NCI-H2081 treated with DMSO at 0.1 percent for 48 hours (cell line): Measurements from ENCODE around the gene PDE7B.
"Not testable (repeated sequence)": the region's sequence is repeated elsewhere in the genome, so short reads cannot be mapped to it uniquely, and the experiment has no call there.

ENCODE experiments used
- DNase-seq: peaks from one replicate; lab custom pipeline; 2025; lab: John Stamatoyannopoulos, UW

The PDE7B gene

DNA sequence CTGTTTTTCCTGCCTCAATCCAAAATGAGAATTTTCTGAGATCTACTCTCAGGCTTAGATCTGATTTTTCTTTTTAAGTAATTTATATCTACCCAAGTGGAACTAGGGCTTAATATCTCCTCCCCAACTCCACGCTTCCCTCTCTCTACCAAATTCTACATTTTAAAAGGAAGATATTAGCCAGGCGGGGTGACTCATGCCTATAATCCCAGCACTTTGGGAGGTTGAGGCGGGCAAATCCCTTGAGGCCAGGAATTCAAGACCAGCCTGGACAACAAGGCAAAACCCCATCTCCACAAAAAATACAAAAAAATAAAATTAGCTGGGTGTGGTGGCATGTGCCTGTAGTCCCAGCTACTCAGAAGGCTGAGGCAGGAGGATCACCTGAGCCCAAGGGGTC lies 337.6 kb downstream of the PDE7B start:
- DNase-seq: no peak

DNA sequence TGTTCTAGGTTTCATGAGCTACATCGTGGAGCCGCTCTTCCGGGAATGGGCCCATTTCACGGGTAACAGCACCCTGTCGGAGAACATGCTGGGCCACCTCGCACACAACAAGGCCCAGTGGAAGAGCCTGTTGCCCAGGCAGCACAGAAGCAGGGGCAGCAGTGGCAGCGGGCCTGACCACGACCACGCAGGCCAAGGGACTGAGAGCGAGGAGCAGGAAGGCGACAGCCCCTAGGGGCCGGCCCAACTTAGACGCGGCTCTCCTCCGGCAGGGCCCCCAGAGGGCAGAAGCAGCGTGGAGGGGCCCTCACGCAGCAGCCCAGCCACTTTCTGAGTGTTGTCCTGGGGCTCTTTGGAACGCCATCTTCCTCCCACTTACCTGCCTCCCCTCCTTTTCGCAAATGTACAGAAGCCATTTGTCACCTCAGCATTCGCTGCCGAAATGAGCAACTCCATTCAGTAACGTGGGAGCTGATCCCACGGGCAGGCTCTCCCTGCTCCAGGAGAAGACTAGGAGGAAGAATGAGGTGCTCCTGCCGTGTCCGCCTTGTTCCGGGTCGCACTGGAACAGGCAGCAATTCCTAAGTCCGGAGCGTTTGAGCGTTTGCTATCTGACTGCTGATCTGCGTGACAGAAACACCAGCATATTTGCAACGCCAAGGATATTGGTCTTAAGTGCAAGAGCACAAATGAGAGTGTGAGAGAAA lies 340.3 kb downstream of the PDE7B start:
- no peak for DNase-seq

DNA sequence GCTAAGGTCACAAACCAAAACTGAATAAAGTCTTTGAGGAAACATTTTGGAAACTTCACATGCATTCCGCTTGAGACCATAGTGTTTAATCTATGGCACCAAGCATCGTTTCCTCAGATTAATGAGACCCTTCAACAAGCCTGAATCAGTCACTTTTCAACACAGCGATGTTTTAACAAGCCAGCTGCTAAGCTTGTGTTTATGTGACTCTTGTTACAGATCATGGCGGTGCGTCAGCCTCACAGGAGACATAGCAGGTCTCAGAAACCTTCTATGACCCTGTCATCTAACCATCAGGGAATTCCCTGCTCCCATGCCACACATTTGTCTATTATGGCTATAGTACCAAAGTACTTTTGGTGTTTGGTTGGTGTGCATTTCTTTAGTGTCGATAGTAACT lies 341.4 kb downstream of the PDE7B start:
- DNase-seq: no peak

GRCh38 chr6:136201732-136202131 lies 350.2 kb downstream of the PDE7B start:
- DNase-seq: no peak

DNA sequence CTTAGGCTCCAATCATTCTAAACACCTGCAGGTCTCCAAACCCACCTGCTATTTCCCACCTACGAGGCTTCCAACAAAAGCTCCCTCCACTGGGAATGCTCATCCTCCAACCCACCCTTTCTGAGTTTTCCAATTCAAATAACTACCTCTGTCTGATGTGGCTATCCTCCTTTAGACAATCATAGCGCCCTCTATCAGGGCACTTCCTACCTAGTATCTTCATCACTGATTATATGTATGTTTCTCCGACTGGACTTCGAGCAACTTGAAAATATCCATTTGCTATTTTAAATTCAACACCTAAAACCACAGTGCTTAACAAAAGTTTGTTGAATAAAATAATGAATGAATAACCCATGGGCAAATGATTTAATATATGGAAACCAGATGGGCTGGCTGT lies 357.3 kb downstream of the PDE7B start:
- no peak for DNase-seq

GRCh38 chr6:136209496-136209895 lies 358.0 kb downstream of the PDE7B start:
- no peak for DNase-seq

DNA sequence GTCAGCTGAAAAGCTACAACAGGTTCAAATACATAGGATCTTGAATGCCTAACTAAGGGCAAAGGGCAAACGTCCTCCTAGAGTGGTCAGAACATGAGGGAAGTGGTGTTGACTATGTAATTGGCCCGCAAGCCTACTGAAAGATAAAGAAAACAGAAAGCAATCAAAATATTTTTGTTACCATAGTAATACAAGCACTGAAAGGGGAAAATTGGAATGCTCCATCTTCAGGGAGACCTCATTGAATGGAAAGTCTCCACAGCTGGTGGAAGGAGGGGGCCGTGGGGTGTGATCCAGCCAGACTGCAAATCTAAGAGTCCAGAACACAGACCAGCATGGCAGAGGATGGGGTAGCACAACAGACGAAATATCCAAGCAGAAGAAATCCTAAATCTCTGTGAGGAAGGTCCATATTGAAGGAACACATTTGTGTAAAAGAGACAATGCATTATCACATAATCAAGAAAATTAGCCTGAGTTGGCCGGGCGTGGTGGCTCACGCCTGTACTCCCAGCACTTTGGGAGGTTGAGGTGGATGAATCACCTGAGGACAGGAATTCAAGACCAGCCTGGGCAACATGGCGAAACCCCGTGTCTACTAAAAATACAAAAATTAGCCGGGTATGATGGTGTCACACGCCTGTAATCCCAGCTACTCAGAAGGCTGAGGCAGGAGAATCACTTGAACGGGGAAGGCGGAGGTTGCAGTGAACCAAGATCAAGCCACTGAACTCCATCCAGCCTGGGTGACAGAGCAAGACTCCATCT lies 359.1 kb downstream of the PDE7B start:
- DNase-seq: no peak

- DNase-seq: no peak
These were observed 361.1 kb downstream of the PDE7B start for GRCh38 chr6:136212608-136213007.

DNA sequence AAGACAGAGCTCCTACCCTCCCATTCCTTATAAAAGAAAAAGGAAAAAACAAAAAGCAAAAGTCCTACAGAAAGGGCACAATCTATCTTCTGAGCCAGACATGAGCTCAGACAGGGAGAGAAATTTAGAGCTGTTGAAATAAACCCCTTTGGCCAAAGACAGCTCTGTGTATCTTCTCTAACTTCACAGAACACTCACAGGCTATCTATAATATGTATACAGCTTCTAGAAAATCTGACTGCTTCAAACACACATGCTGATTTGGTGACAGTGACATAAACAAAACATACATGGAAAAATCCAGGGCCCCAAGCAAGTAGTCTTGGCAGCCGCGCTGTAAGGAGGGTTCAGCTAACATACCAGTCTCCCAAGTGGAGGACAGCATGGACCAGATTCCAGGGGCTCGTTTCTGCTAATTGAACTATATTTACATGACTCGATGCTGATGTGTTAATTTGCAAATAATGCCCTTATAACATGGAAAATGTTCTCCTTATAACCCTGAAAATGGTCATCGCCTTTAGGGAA lies 361.6 kb downstream of the PDE7B start:
- DNase-seq: no peak

DNA sequence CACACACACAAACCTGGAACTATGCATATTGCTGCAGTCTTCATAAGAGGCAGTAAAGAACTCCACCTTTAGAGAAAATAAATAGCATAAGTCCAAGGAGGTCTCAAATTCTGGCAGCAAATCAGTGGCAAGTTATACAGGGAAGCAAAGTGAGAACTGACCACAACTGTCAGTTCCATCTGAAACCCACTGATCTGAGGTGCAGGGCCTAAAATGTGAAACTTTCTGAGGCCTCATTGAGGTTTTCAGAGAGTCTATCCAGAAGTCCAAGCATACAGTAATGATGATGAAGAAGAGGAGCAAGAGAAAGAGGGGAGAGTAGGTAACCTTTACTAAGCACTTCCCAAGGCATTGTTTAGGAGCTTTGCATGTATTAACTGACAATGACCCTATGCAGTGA lies 362.4 kb downstream of the PDE7B start:
- no peak for DNase-seq

- no peak for DNase-seq
These were observed 365.3 kb downstream of the PDE7B start for GRCh38 chr6:136216503-136217401.

DNA sequence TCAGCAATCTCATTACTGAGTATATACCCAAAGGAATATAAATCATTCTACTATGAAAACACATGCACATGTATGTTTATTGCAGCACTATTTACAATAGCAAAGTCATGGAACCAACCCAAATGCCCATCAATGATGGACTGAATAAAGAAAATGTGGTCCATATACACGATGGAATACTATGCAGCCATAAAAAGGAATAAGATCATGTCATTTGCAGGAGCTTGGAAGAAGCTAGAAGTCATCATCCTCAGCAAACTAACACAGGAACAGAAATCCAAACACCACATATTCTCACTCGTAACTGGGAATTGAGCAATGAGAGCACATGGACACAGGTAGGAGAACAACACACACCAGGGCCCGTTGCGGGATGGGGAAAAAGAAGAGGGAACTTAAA lies 373.5 kb downstream of the PDE7B start:
- DNase-seq: not testable (repeated sequence)

- no peak for DNase-seq
These were observed 374.0 kb downstream of the PDE7B start for GRCh38 chr6:136225496-136225895.

- no peak for DNase-seq
These were observed 374.6 kb downstream of the PDE7B start for GRCh38 chr6:136226027-136226673.

DNA sequence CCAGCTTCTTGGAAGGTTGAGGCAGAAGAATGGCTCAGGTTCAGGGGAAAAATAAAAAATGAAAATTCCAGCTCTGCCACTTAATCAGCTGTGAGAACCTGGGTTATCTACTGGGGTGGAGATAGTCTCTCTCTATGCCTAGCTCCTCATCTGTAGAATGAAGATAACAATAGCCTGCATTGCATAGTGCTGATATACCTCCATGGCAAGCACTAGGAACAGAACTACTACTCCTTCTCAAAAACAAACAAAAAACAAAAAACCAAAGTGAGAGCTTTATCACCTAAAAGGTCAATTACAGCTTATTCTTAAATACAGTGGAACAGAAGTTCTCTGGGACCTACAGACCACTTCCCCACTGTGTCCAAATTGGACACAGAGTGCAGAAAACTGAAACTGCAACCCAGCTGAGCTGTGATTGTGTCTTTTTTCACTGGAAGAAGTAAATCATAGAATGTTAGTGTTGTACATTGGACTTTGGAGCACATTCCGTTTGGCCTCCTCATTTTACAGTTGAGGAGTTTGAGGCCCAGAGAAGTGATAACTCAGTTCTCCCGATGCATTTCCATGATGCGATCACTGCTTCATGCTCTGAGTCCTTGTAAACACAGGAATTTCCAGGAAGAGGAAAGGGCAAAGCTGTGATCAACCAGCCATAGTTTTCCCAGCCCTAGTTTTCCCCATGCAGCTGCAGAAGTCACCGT lies 375.3 kb downstream of the PDE7B start:
- DNase-seq: no peak

DNA sequence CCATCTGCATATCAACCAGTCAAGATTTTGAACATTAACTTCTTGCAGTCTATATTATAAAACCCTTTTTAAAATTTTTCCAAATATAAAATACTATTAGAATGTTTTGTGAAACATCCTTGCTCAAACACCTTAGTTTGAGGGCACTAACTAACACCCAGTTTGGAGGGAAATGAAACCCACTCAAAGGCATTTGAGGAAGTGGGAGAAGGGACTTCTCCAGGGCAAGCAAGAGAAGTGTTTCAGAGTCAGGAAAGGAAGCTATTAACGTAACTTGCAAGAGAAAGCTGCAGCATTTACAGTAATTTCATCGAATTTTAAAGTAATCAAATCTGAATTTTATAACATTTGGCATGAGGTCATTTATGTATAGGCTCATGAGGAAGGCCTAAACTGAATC lies 377.3 kb downstream of the PDE7B start:
- no peak for DNase-seq

- no peak for DNase-seq
These were observed 378.8 kb downstream of the PDE7B start for GRCh38 chr6:136230219-136230853.

- no peak for DNase-seq
These were observed 381.2 kb downstream of the PDE7B start for GRCh38 chr6:136232701-136233100.

- no peak for DNase-seq
These were observed 383.7 kb downstream of the PDE7B start for GRCh38 chr6:136235233-136235564.

DNA sequence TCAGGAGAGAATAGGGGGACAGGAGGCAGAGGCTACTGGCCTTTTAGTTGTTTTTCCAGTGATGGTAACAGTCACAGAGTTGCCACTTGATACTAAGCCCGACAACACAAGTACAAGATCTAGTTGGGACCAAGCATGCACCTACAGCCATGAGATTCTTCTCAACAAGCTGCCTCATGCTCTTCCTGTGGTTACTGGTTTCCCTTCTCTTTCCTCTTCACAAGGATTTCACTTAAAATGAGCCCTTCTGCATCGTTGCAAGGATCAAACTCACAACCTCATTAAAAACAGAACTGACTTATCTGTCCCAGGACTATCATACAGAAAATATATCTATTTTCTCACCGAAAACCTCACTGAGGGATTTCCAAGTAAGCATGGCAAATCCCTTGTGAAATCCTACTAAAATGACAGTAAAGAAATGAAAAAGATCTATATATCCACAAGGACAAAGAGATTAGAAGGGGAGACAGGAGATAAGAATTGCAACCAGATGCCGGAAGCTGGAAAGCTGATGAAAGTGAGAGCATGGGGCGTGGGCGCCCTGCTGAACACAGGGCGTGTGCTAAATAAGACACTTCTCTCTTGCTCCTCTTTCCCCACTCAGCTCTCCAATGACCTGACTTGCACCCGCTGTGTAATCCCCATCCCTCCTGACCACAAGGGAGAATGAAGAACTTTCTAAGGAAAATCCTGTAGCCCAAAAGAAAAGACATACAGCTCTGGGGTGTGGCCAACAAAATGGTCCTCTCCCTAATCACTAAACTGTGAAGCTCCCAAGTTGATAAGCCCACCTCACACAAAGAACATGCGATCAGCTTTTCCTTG lies 385.2 kb downstream of the PDE7B start:
- no peak for DNase-seq
